ENCODE results near the gene SMOC1.

DNA sequence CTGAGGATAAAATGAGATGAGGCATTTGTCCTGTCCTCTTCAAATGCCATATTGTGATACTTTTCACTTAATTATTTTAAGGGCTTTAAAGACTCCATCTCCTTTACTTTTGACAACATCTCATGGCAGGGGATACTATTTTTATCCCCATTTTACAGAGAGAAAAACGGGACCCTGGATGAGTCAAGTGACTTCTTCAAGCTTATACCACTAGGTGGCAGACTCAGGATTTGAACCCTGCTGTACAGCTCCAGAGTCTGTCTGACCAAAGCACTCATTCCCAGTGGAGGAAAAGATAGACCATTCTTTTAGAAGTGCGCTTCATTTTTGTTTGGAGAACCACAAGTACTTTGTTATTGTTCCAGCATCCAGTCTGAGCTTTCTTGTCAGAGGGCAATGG, 1.7 kb upstream of the SMOC1 start:
- TF ChIP-seq CTCF (IDR thresholded peaks at IDR 0.05), result no peak
- TF ChIP-seq POLR2A (IDR thresholded peaks at IDR 0.05), result no peak
- no peak for TF ChIP-seq POLR2AphosphoS5 (IDR thresholded peaks at IDR 0.05)
